HEK293 (cell line): ENCODE data around the gene PRRT3.

Source experiments
- ATF2 ChIP-seq: fragments of 450-650 bp; formaldehyde crosslinking; IDR thresholded peaks from 2 replicates; pipeline ENCODE4 v1.5.1; 2016; ENCODE audit warnings: missing biosample characterization, missing genetic modification characterization, low read depth
- BCL6B ChIP-seq: fragments of 450-650 bp; formaldehyde crosslinking; IDR thresholded peaks from 2 replicates; pipeline ENCODE4 v1.5.1; 2017; ENCODE audit warnings: missing biosample characterization, missing genetic modification characterization
- ELK4 ChIP-seq: IDR thresholded peaks from 2 replicates; pipeline ENCODE4 v1.6.1; 2011; ENCODE audit warnings: mild to moderate bottlenecking, low read depth, low read length, borderline replicate concordance
- HOXA7 ChIP-seq: sonication (generic); formaldehyde crosslinking; IDR thresholded peaks from 2 replicates; pipeline ENCODE4 v1.8.1; 2022; ENCODE audit warnings: missing genetic modification reagents, borderline replicate concordance
- KLF1 ChIP-seq: fragments of 450-650 bp; formaldehyde crosslinking; IDR thresholded peaks from 2 replicates; pipeline ENCODE4 v1.5.1; 2016; ENCODE audit warnings: missing biosample characterization, missing genetic modification characterization
- KLF10 ChIP-seq: fragments of 450-650 bp; IDR thresholded peaks from 2 replicates; pipeline ENCODE4 v1.5.1; 2018; ENCODE audit warnings: missing biosample characterization, mild to moderate bottlenecking, missing genetic modification characterization
- PATZ1 ChIP-seq: fragments of 450-650 bp; formaldehyde crosslinking; IDR thresholded peaks from 2 replicates; pipeline ENCODE4 v1.5.1; 2016; ENCODE audit warnings: missing biosample characterization, missing genetic modification characterization
- WT1 ChIP-seq: fragments of 450-650 bp; formaldehyde crosslinking; IDR thresholded peaks from 2 replicates; pipeline ENCODE4 v1.5.1; 2016; ENCODE audit warnings: missing biosample characterization, missing genetic modification characterization
- ZBTB1 ChIP-seq: fragments of 450-650 bp; formaldehyde crosslinking; IDR thresholded peaks from 2 replicates; pipeline ENCODE4 v1.5.1; 2016; ENCODE audit warnings: missing biosample characterization, missing genetic modification characterization
- ZBTB17 ChIP-seq: fragments of 450-650 bp; formaldehyde crosslinking; IDR thresholded peaks from 2 replicates; pipeline ENCODE4 v1.5.1; 2016; ENCODE audit warnings: missing biosample characterization, missing genetic modification characterization
- ZBTB21 ChIP-seq: fragments of 450-650 bp; formaldehyde crosslinking; IDR thresholded peaks from 2 replicates; pipeline ENCODE4 v1.5.1; 2017; ENCODE audit warnings: missing biosample characterization, missing genetic modification characterization
- ZBTB6 ChIP-seq: fragments of 450-650 bp; formaldehyde crosslinking; IDR thresholded peaks from 2 replicates; pipeline ENCODE4 v1.5.1; 2017; ENCODE audit warnings: missing biosample characterization, missing genetic modification characterization
- ZEB2 ChIP-seq: fragments of 450-650 bp; formaldehyde crosslinking; IDR thresholded peaks from 2 replicates; pipeline ENCODE4 v1.5.1; 2016; ENCODE audit warnings: missing biosample characterization, missing genetic modification characterization
- ZNF140 ChIP-seq: fragments of 450-650 bp; formaldehyde crosslinking; IDR thresholded peaks from 2 replicates; pipeline ENCODE4 v1.5.1; 2016; ENCODE audit warnings: missing biosample characterization, missing genetic modification characterization
- ZNF175 ChIP-seq: fragments of 450-650 bp; formaldehyde crosslinking; IDR thresholded peaks from 2 replicates; pipeline ENCODE4 v1.5.1; 2016; ENCODE audit warnings: missing biosample characterization, missing genetic modification characterization
- ZNF23 ChIP-seq: fragments of 450-650 bp; formaldehyde crosslinking; IDR thresholded peaks from 2 replicates; pipeline ENCODE4 v1.5.1; 2016; ENCODE audit warnings: missing biosample characterization, missing genetic modification characterization, borderline replicate concordance
- ZNF280D ChIP-seq: fragments of 450-650 bp; formaldehyde crosslinking; IDR thresholded peaks from 2 replicates; pipeline ENCODE4 v1.5.1; 2016; ENCODE audit warnings: missing biosample characterization, missing genetic modification characterization
- ZNF302 ChIP-seq: fragments of 450-650 bp; formaldehyde crosslinking; IDR thresholded peaks from 2 replicates; pipeline ENCODE4 v1.5.1; 2016; ENCODE audit warnings: missing biosample characterization, missing genetic modification characterization, low read depth
- ZNF48 ChIP-seq: fragments of 450-650 bp; formaldehyde crosslinking; IDR thresholded peaks from 2 replicates; pipeline ENCODE4 v1.5.1; 2016; ENCODE audit warnings: missing biosample characterization, missing genetic modification characterization
- ZNF529 ChIP-seq: fragments of 450-650 bp; formaldehyde crosslinking; IDR thresholded peaks from 2 replicates; pipeline ENCODE4 v1.5.1; 2017; ENCODE audit warnings: missing genetic modification characterization, missing biosample characterization; ENCODE audit not compliant: insufficient replicate concordance
- ZNF580 ChIP-seq: fragments of 450-650 bp; formaldehyde crosslinking; IDR thresholded peaks from 2 replicates; pipeline ENCODE4 v1.5.1; 2016; ENCODE audit warnings: missing biosample characterization, missing genetic modification characterization
- ZNF623 ChIP-seq: fragments of 450-650 bp; formaldehyde crosslinking; IDR thresholded peaks from 2 replicates; pipeline ENCODE4 v1.5.1; 2016; ENCODE audit warnings: missing biosample characterization, missing genetic modification characterization
- ZNF645 ChIP-seq: fragments of 450-650 bp; formaldehyde crosslinking; IDR thresholded peaks from 2 replicates; pipeline ENCODE4; 2016; ENCODE audit warnings: missing biosample characterization, missing genetic modification characterization
- ZNF654 ChIP-seq: fragments of 450-650 bp; formaldehyde crosslinking; IDR thresholded peaks from 2 replicates; pipeline ENCODE4 v1.5.1; 2016; ENCODE audit warnings: low read depth, missing biosample characterization, missing genetic modification characterization
- ZNF677 ChIP-seq: fragments of 450-650 bp; IDR thresholded peaks from 2 replicates; pipeline ENCODE4 v1.5.0; 2018; ENCODE audit warnings: missing biosample characterization, mild to moderate bottlenecking, missing genetic modification characterization, moderate library complexity
- ZNF76 ChIP-seq: fragments of 450-650 bp; formaldehyde crosslinking; IDR thresholded peaks from 2 replicates; pipeline ENCODE4; 2016; ENCODE audit warnings: low read depth, missing biosample characterization, missing genetic modification characterization, borderline replicate concordance
- ZXDB ChIP-seq: fragments of 450-650 bp; formaldehyde crosslinking; IDR thresholded peaks from 2 replicates; pipeline ENCODE4 v1.5.1; 2016; ENCODE audit warnings: missing biosample characterization, missing genetic modification characterization

The PRRT3 gene

GRCh38 chr3:9951962-9952805 lies at the start of gene PRRT3 (continued):
- TF ChIP-seq ZBTB1 (tag by site-specific recombination), result peak; percentile 10; the same call in 1 of the 2 replicates
- TF ChIP-seq ZNF140 (tag by site-specific recombination), result no peak
- TF ChIP-seq WT1 (tag by site-specific recombination), result peak; percentile 7
- peak; percentile 72 for TF ChIP-seq PATZ1 (tag by site-specific recombination)
- TF ChIP-seq ELK4, result no peak
- peak; percentile 48; the same call in 1 of the 2 replicates for TF ChIP-seq ZBTB21 (tag by site-specific recombination)
- no peak for TF ChIP-seq ZEB2 (tag by site-specific recombination)
- no peak for TF ChIP-seq ZNF48 (tag by site-specific recombination)
- no peak for TF ChIP-seq KLF10 (tag by site-specific recombination)
- TF ChIP-seq ZNF76, result peak; percentile 65; the same call in 1 of the 2 replicates
- TF ChIP-seq ZNF677 (tag by site-specific recombination), result no peak
- peak; percentile 64 for TF ChIP-seq ZXDB (tag by site-specific recombination)
- no peak for TF ChIP-seq ZNF654 (tag by site-specific recombination)
- TF ChIP-seq ATF2 (tag by site-specific recombination), result peak; percentile 89
- TF ChIP-seq ZBTB17 (tag by site-specific recombination), result peak; percentile 98
- 0 out of 2 replicates have a peak, but pooled peaks have one; percentile 18 for TF ChIP-seq ZNF23
- TF ChIP-seq ZNF580, result peak; percentile 100
- TF ChIP-seq ZNF529 (tag by site-specific recombination), result no peak
- TF ChIP-seq ZNF623 (tag by site-specific recombination), result 0 out of 2 replicates have a peak, but pooled peaks have one; percentile 29
- TF ChIP-seq HOXA7 (CRISPR knock-in tag), result no peak
- no peak for TF ChIP-seq ZNF175 (tag by site-specific recombination)
- TF ChIP-seq ZNF302 (tag by site-specific recombination), result no peak
- peak; percentile 87 for TF ChIP-seq ZNF280D (tag by site-specific recombination)
- peak; percentile 52; the same call in 1 of the 2 replicates for TF ChIP-seq KLF1 (tag by site-specific recombination)
- no peak for TF ChIP-seq ZBTB6 (tag by site-specific recombination)
- no peak for TF ChIP-seq BCL6B (tag by site-specific recombination)
- TF ChIP-seq ZNF645, result no peak
